OCI-LY7 (cell line): ENCODE results near the gene INSRR. TPM values are rescaled to one million over a fixed set of nuclear protein-coding genes. Genes with fewer than 3 reads are reported as not detected.

Experiments
- BruUV-seq: library from RNA; stranded (reverse); fragments of 400-500 nt; replicated peaks from 2 replicates; lab custom pipeline; 2021; lab: Mats Ljungman, UMichigan
- CTCF ChIA-PET: fragments of 300-600 bp; sonication (Branson Sonifier 250); formaldehyde crosslinking; loops from one replicate; lab custom pipeline; 2022; ENCODE audit warnings: antibody characterized with exemption; ENCODE audit not compliant: unreplicated experiment; lab: Charles Lee
- POLR2A ChIA-PET: fragments of 300-600 bp; sonication (Branson Sonifier 250); formaldehyde crosslinking; loops from one replicate; lab custom pipeline; 2022; ENCODE audit warnings: antibody characterized with exemption; lab: Charles Lee
- DNase-seq: peaks from one replicate; pipeline ENCODE4 v3.0.0-alpha.2; 2015; ENCODE audit warnings: low spot score
- H2AFZ ChIP-seq: fragments of 200-600 bp; sonication (generic), shearing (Covaris generic); 2 replicates; pipeline ENCODE4 v1.6.1; 2014; ENCODE audit warnings: mild to moderate bottlenecking, antibody characterized with exemption, low read length, moderate library complexity
- H3K27ac ChIP-seq: fragments of 200-600 bp; sonication (generic); 2 replicates; pipeline ENCODE4 v1.5.1; 2014; ENCODE audit warnings: mixed run types, low read depth, mild to moderate bottlenecking, moderate library complexity, low read length, inconsistent platforms; ENCODE audit not compliant: poor library complexity, severe bottlenecking
- H3K36me3 ChIP-seq: fragments of 200-600 bp; sonication (generic); 2 replicates; pipeline ENCODE4 v1.6.1; 2014; ENCODE audit warnings: mild to moderate bottlenecking, antibody characterized with exemption, low read length, moderate library complexity, mixed read lengths; ENCODE audit not compliant: insufficient read depth
- H3K4me1 ChIP-seq: fragments of 200-600 bp; sonication (generic); 2 replicates; pipeline ENCODE4 v1.5.1; 2014; ENCODE audit warnings: mild to moderate bottlenecking, low read length; ENCODE audit not compliant: insufficient read depth, poor library complexity, severe bottlenecking
- H3K4me2 ChIP-seq: fragments of 200-600 bp; sonication (generic); 2 replicates; pipeline ENCODE4 v1.6.1; 2014; ENCODE audit warnings: mild to moderate bottlenecking, low read length
- H3K4me3 ChIP-seq: fragments of 200-600 bp; sonication (generic); 2 replicates; pipeline ENCODE4 v1.5.1; 2014; ENCODE audit warnings: mild to moderate bottlenecking, low read depth, low read length; ENCODE audit not compliant: poor library complexity, severe bottlenecking
- H3K79me2 ChIP-seq: fragments of 200-600 bp; sonication (generic); 2 replicates; pipeline ENCODE4 v1.6.1; 2016; ENCODE audit warnings: low read depth, mild to moderate bottlenecking, low read length, moderate library complexity, mixed read lengths; ENCODE audit not compliant: insufficient read depth
- H3K9me2 ChIP-seq: fragments of 200-600 bp; sonication (generic); 2 replicates; pipeline ENCODE4 v1.6.1; 2016; ENCODE audit warnings: mild to moderate bottlenecking, low read length, mixed read lengths; ENCODE audit not compliant: insufficient read depth
- H3K9me3 ChIP-seq: fragments of 200-600 bp; sonication (generic); 2 replicates; pipeline ENCODE4 v1.6.1; 2014; ENCODE audit warnings: mild to moderate bottlenecking, mixed run types, low read length, mixed read lengths
- H4K20me1 ChIP-seq: fragments of 200-600 bp; sonication (generic); 2 replicates; pipeline ENCODE4 v1.6.1; 2014; ENCODE audit warnings: mild to moderate bottlenecking, antibody characterized with exemption, low read length, moderate library complexity, mixed read lengths; ENCODE audit not compliant: insufficient read depth
- CTCF ChIP-seq: fragments of 200-600 bp; sonication (generic); conservative IDR thresholded peaks from 2 replicates; pipeline ENCODE4 v1.5.1; 2014; ENCODE audit warnings: mild to moderate bottlenecking, antibody characterized with exemption, low read length, moderate library complexity, mixed read lengths
- EZH2phosphoT487 ChIP-seq: fragments of 200-600 bp; sonication (generic); IDR thresholded peaks from 2 replicates; pipeline ENCODE4 v1.6.1; 2018; ENCODE audit warnings: low read depth, borderline replicate concordance, mild to moderate bottlenecking, mixed run types, antibody characterized with exemption, low read length, moderate library complexity, mixed read lengths
- intact Hi-C: fragments of 100-400 bp; cut with micrococcal nuclease; formaldehyde crosslinking; loops from one replicate; pipeline ENCODE4 v1.10.0; 2022; ENCODE audit not compliant: unreplicated experiment
- total RNA-seq, 2 experiments: library from RNA; depleted of rRNA in 1 of 2; stranded (reverse); fragments of >200 nt in 1 of 2; shearing (Covaris generic) in 1 of 2; gene quantifications; 2 replicates each; pipeline ENCODE4 v1.2.3, GENCODE V29; 2014 to 2022

Gene INSRR
- total RNA-seq, 2 experiments from 2014 or later = not detected

GRCh38 chr1:156815961-156816422 lies 42.9 kb downstream of the INSRR start:
- TF ChIP-seq CTCF (no peak), EZH2phosphoT487 (no peak)
- no peaks in the 10 kb centered on the region for H3K36me3 ChIP-seq
- POLR2A ChIA-PET = no interaction called here
- H3K9me2 ChIP-seq = no peaks in the 10 kb centered on the region
- H3K4me1 ChIP-seq = peaks cover 27% of the 10 kb centered on the region
- H3K79me2 ChIP-seq = no peaks in the 10 kb centered on the region
- H4K20me1 ChIP-seq = no peaks in the 10 kb centered on the region
- no peaks in the 10 kb centered on the region for H3K9me3 ChIP-seq
- intact Hi-C loops = no loop called here
- no TSS peak for BruUV-seq
- H3K27ac ChIP-seq = no peak overlapping the region
- H3K4me3 ChIP-seq = peak overlapping the region; percentile 54
- H2AFZ ChIP-seq = peak overlapping the region; percentile 76; the same call in 1 of the 2 replicates
- peak overlapping the region; percentile 64 for H3K4me2 ChIP-seq
- CTCF ChIA-PET = no interaction called here
- DNase-seq = no peak

- DNase-seq = no peak
- Histone ChIP-seq H2AFZ (no peak overlapping the region), H3K27ac (no peak overlapping the region), H4K20me1 (no peaks in the 10 kb centered on the region), H3K36me3 (no peaks in the 10 kb centered on the region), H3K79me2 (no peaks in the 10 kb centered on the region), H3K9me3 (no peaks in the 10 kb centered on the region), H3K4me1 (peaks cover 27% of the 10 kb centered on the region), H3K9me2 (no peaks in the 10 kb centered on the region), H3K4me2 (0 out of 2 replicates have a peak overlapping the region, but pooled peaks have one; percentile 64), H3K4me3 (no peak overlapping the region)
- ChIA-PET CTCF (no interaction called here), POLR2A (no interaction called here)
- TF ChIP-seq EZH2phosphoT487 = no peak
- no peak for TF ChIP-seq CTCF
- no TSS peak for BruUV-seq
- intact Hi-C loops = no loop called here
Observed at GRCh38 chr1:156815307-156815826, 43.5 kb downstream of the INSRR start.

- Histone ChIP-seq H3K9me2 (no peaks in the 10 kb centered on the region), H3K4me1 (peaks cover 27% of the 10 kb centered on the region), H4K20me1 (no peaks in the 10 kb centered on the region), H3K9me3 (no peaks in the 10 kb centered on the region), H3K4me2 (peak overlapping the region; percentile 68), H3K27ac (no peak overlapping the region), H2AFZ (peak overlapping the region; percentile 83; the same call in 1 of the 2 replicates), H3K79me2 (no peaks in the 10 kb centered on the region), H3K4me3 (peak overlapping the region; percentile 58), H3K36me3 (no peaks in the 10 kb centered on the region)
- intact Hi-C loops = no loop called here
- no TSS peak for BruUV-seq
- ChIA-PET CTCF (no interaction called here), POLR2A (no interaction called here)
- DNase-seq = no peak
- no peak for TF ChIP-seq CTCF
- no peak for TF ChIP-seq EZH2phosphoT487
Observed at GRCh38 chr1:156814571-156815260, 44.2 kb downstream of the INSRR start.
